Trophoblast cell (in vitro differentiated cells and primary cell): ENCODE measurements around the gene OSBPL8.

ENCODE experiments used
- DNase-seq, 2 donors: peaks; one replicate each; pipeline ENCODE4 v3.0.0-alpha.2; 2016
- H2AFZ ChIP-seq: 2 replicates; pipeline ENCODE4 v1.6.1; 2013; ENCODE audit warnings: low read length, moderate library complexity, mild to moderate bottlenecking; ENCODE audit not compliant: insufficient read depth, poor library complexity
- H2AK5ac ChIP-seq: 2 replicates; pipeline ENCODE4 v1.6.1; 2013; ENCODE audit warnings: mild to moderate bottlenecking, low read length
- H2BK120ac ChIP-seq: 2 replicates; pipeline ENCODE4 v1.6.1; 2013; ENCODE audit warnings: low read length, mild to moderate bottlenecking, moderate library complexity; ENCODE audit not compliant: insufficient read depth, poor library complexity
- H2BK12ac ChIP-seq: 2 replicates; pipeline ENCODE4 v1.6.1; 2013; ENCODE audit warnings: mild to moderate bottlenecking, low read length, moderate library complexity
- H2BK5ac ChIP-seq: 2 replicates; pipeline ENCODE4 v1.6.1; 2013; ENCODE audit warnings: low read length, low read depth, moderate library complexity, mild to moderate bottlenecking; ENCODE audit not compliant: poor library complexity
- H3K14ac ChIP-seq: 2 replicates; pipeline ENCODE4 v1.6.1; 2013; ENCODE audit warnings: mild to moderate bottlenecking, low read length
- H3K18ac ChIP-seq: 2 replicates; pipeline ENCODE4 v1.6.1; 2013; ENCODE audit warnings: mild to moderate bottlenecking, low read length
- H3K23ac ChIP-seq: 2 replicates; pipeline ENCODE4 v1.6.1; 2013; ENCODE audit warnings: low read length
- H3K27ac ChIP-seq: 2 replicates; pipeline ENCODE4 v1.5.1; 2013; ENCODE audit warnings: low read depth, mild to moderate bottlenecking, inconsistent platforms, low read length, moderate library complexity
- H3K27me3 ChIP-seq: 2 replicates; pipeline ENCODE4 v1.6.1; 2013; ENCODE audit warnings: inconsistent platforms, mild to moderate bottlenecking, low read length, moderate library complexity; ENCODE audit not compliant: insufficient read depth
- H3K36me3 ChIP-seq, 2 experiments: 1 replicate in 1 of 2; 2 replicates in 1 of 2; pipeline ENCODE4 v1.6.1; 2013; ENCODE audit warnings: low read length in 2 of 2, mild to moderate bottlenecking in 2 of 2, moderate library complexity in 1 of 2; ENCODE audit not compliant: insufficient read depth in 2 of 2, control insufficient read depth in 1 of 2
- H3K4ac ChIP-seq: 2 replicates; pipeline ENCODE4 v1.6.1; 2013; ENCODE audit warnings: low read depth, mild to moderate bottlenecking, low read length, moderate library complexity
- H3K4me1 ChIP-seq, 2 experiments: 1 replicate in 1 of 2; 2 replicates in 1 of 2; pipeline ENCODE4 v1.6.1; 2013; ENCODE audit warnings: low read length in 2 of 2, mild to moderate bottlenecking in 2 of 2, moderate library complexity in 1 of 2; ENCODE audit not compliant: insufficient read depth in 2 of 2, control insufficient read depth in 1 of 2
- H3K4me2 ChIP-seq: 2 replicates; pipeline ENCODE4 v1.6.1; 2013; ENCODE audit warnings: inconsistent platforms, mild to moderate bottlenecking, low read length, moderate library complexity
- H3K4me3 ChIP-seq: 2 replicates; pipeline ENCODE4 v1.5.1; 2013; ENCODE audit warnings: mild to moderate bottlenecking, low read depth, low read length, inconsistent platforms
- H3K79me1 ChIP-seq: one replicate; pipeline ENCODE4 v1.6.1; 2013; ENCODE audit warnings: low read length
- H3K79me2 ChIP-seq: 2 replicates; pipeline ENCODE4 v1.6.1; 2013; ENCODE audit warnings: low read length, mild to moderate bottlenecking; ENCODE audit not compliant: control insufficient read depth, insufficient read depth, poor library complexity
- H3K9ac ChIP-seq: 2 replicates; pipeline ENCODE4 v1.6.1; 2013; ENCODE audit warnings: mild to moderate bottlenecking, low read length
- H3K9me3 ChIP-seq: 2 replicates; pipeline ENCODE4 v1.6.1; 2013; ENCODE audit warnings: low read depth, mild to moderate bottlenecking, control low read depth, inconsistent platforms, low read length; ENCODE audit not compliant: insufficient read depth
- H4K12ac ChIP-seq: 2 replicates; pipeline ENCODE4 v1.6.1; 2013; ENCODE audit warnings: low read depth, mild to moderate bottlenecking, low read length, moderate library complexity
- H4K8ac ChIP-seq: 2 replicates; pipeline ENCODE4 v1.6.1; 2013; ENCODE audit warnings: low read depth, mild to moderate bottlenecking, low read length, moderate library complexity
- H4K91ac ChIP-seq: one replicate; pipeline ENCODE4 v1.6.1; 2013; ENCODE audit warnings: low read depth, mild to moderate bottlenecking, low read length, moderate library complexity
- WGBS: extraction: QIAGEN DNeasy Blood & Tissue Kit; methylation state at CpG from one replicate; pipeline ENCODE4 v1.1.7; 2013; ENCODE audit warnings: missing lambda C conversion rate; ENCODE audit not compliant: insufficient read length, insufficient coverage; ENCODE audit errors: extremely low coverage; 5-methylcytosine and 5-hydroxymethylcytosine counted together

Gene OSBPL8

DNA sequence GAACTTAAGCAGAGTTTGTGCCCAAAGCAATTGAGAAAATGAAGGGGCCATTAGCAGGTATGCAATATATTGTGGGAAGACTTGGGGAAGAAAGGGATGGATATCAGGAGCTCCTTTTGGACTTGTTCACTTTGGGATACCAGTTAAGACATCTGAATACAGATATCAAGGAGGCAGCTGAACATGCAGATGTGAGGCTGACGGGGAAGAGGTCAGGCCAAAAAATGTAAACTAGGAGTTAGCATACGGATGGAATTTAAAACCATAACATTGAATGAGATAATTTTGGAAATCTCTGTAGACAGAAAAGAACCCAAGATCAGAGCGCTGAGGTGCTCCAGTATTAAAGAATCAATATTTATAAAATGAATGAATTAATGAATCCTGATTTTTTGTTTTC is 53.4 kb downstream of the OSBPL8 start:
- H3K9me3 ChIP-seq: no peaks in the 10 kb centered on the region
- WGBS: no CpG with 5 or more reads among the region's 3 CpGs
- no peaks in the 10 kb centered on the region for H3K36me3 ChIP-seq
- H3K14ac ChIP-seq: no peak overlapping the region
- H3K18ac ChIP-seq: no peak overlapping the region
- no peak overlapping the region for H3K9ac ChIP-seq
- H3K27me3 ChIP-seq: no peaks in the 10 kb centered on the region
- no peak overlapping the region for H4K91ac ChIP-seq
- H4K8ac ChIP-seq: no peak overlapping the region
- no peak overlapping the region for H3K4me2 ChIP-seq
- no peak overlapping the region for H3K27ac ChIP-seq
- no peak overlapping the region for H2BK12ac ChIP-seq
- H2BK5ac ChIP-seq: no peak overlapping the region
- no peak overlapping the region for H2AK5ac ChIP-seq
- H2BK120ac ChIP-seq: no peak overlapping the region
- no peak overlapping the region for H4K12ac ChIP-seq
- no peak overlapping the region for H3K23ac ChIP-seq
- peaks cover 0 to 3% of the 10 kb centered on the region in 2 experiments for H3K4me1 ChIP-seq
- H2AFZ ChIP-seq: no peak overlapping the region
- H3K4me3 ChIP-seq: no peak overlapping the region
- no peaks in the 10 kb centered on the region for H3K79me1 ChIP-seq
- no peak overlapping the region for H3K4ac ChIP-seq
- no peaks in the 10 kb centered on the region for H3K79me2 ChIP-seq
- DNase-seq: no peak

DNA sequence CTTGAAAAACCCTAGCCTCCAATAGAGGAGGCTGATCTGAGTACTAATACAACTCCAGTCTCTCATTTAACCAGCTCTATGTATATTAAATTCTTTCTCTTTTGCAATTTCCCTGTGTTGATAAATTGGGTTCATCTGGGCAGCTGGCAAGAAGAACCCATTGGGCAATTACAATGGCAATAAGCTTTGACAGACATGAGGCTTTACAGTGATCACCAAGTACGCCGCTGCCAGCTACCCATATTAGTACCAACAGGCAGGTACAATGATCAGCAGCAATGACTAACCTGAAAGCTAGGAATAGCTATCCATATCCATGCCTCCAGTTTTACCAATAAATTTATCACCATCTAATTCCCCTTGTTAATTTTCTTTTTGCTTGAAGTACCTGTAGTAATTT is 54.5 kb downstream of the OSBPL8 start:
- no peak overlapping the region for H3K23ac ChIP-seq
- no peak overlapping the region for H4K12ac ChIP-seq
- H4K8ac ChIP-seq: no peak overlapping the region
- no peak overlapping the region for H2BK12ac ChIP-seq
- no peaks in the 10 kb centered on the region for H3K27me3 ChIP-seq
- no peak overlapping the region for H4K91ac ChIP-seq
- DNase-seq: no peak
- no peak overlapping the region for H2AK5ac ChIP-seq
- no peaks in the 10 kb centered on the region for H3K9me3 ChIP-seq
- no peak overlapping the region for H2AFZ ChIP-seq
- no peaks in the 10 kb centered on the region for H3K79me1 ChIP-seq
- no peak overlapping the region for H3K4me3 ChIP-seq
- no peak overlapping the region for H3K4ac ChIP-seq
- H3K79me2 ChIP-seq: no peaks in the 10 kb centered on the region
- peaks cover 0 to 3% of the 10 kb centered on the region in 2 experiments for H3K4me1 ChIP-seq
- H3K14ac ChIP-seq: no peak overlapping the region
- H3K27ac ChIP-seq: no peak overlapping the region
- H3K9ac ChIP-seq: no peak overlapping the region
- H3K4me2 ChIP-seq: no peak overlapping the region
- no peak overlapping the region for H2BK120ac ChIP-seq
- H3K36me3 ChIP-seq: no peaks in the 10 kb centered on the region
- no CpG with 5 or more reads among the region's 2 CpGs for WGBS
- H2BK5ac ChIP-seq: no peak overlapping the region
- H3K18ac ChIP-seq: no peak overlapping the region

DNA sequence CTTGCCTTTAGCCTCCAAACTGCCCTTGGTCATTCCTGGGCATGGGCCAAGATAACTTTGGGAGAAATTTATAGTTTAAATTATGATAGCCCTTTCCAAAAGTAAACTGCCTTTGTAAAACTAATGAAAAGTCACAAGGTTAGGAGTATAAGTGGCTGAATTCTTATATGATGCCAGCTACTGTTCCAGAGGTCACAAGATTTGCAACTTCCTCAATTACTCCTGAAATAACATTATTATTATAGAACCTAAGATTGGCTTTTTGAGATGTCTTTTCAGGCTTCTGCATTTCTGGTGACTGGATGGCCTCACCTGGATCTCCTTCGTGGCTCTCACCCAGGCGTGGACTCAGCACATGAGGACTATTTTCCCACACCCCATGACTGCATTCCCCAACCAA is 55.0 kb downstream of the OSBPL8 start:
- H2AK5ac ChIP-seq: no peak overlapping the region
- H2AFZ ChIP-seq: no peak overlapping the region
- no peak overlapping the region for H3K18ac ChIP-seq
- H3K79me1 ChIP-seq: no peaks in the 10 kb centered on the region
- no peak overlapping the region for H3K4me3 ChIP-seq
- H3K14ac ChIP-seq: no peak overlapping the region
- H3K27me3 ChIP-seq: no peaks in the 10 kb centered on the region
- H3K9me3 ChIP-seq: no peaks in the 10 kb centered on the region
- no peak overlapping the region for H3K9ac ChIP-seq
- no peak overlapping the region for H3K23ac ChIP-seq
- H2BK5ac ChIP-seq: no peak overlapping the region
- H4K12ac ChIP-seq: no peak overlapping the region
- H3K4me1 ChIP-seq: peaks cover 0 to 3% of the 10 kb centered on the region in 2 experiments
- no peak for DNase-seq
- H2BK120ac ChIP-seq: no peak overlapping the region
- no peaks in the 10 kb centered on the region for H3K36me3 ChIP-seq
- H3K4me2 ChIP-seq: no peak overlapping the region
- no peak overlapping the region for H3K27ac ChIP-seq
- WGBS: no CpG with 5 or more reads among the region's 2 CpGs
- H2BK12ac ChIP-seq: no peak overlapping the region
- H3K4ac ChIP-seq: no peak overlapping the region
- H4K91ac ChIP-seq: no peak overlapping the region
- H4K8ac ChIP-seq: no peak overlapping the region
- no peaks in the 10 kb centered on the region for H3K79me2 ChIP-seq

DNA sequence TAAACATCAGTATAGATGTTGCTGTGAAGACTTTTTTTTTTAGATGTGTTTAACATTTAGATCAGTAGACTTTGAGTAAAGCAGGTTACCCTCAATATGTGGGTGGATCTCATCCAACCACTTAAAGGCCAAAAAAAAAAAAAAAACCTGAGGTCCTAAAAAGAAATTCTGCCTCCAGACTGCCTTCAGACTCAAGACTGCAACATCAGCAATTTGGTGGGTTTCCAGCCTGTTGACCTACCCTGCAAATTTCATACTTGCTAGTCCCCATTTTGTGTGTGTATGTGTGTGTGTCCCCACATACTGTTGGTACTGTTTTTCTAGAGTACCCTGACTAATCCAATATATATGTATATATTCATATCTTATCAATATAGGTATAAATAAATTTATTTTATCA is 55.6 kb downstream of the OSBPL8 start:
- Histone ChIP-seq H3K9me3 (no peaks in the 10 kb centered on the region), H2BK120ac (no peak overlapping the region), H3K9ac (no peak overlapping the region), H3K4me1 (peaks cover 0 to 3% of the 10 kb centered on the region in 2 experiments), H3K4me2 (no peak overlapping the region), H3K4me3 (no peak overlapping the region), H3K79me1 (no peaks in the 10 kb centered on the region), H4K8ac (no peak overlapping the region), H2AK5ac (no peak overlapping the region), H3K23ac (no peak overlapping the region), H3K36me3 (no peaks in the 10 kb centered on the region), H3K18ac (no peak overlapping the region), H2BK12ac (no peak overlapping the region), H2AFZ (no peak overlapping the region), H4K91ac (no peak overlapping the region), H3K27ac (no peak overlapping the region), H3K79me2 (no peaks in the 10 kb centered on the region), H3K27me3 (no peaks in the 10 kb centered on the region), H3K14ac (no peak overlapping the region), H2BK5ac (no peak overlapping the region), H3K4ac (no peak overlapping the region), H4K12ac (no peak overlapping the region)
- no peak for DNase-seq
